ENCODE measurements around the gene VAT1L.

The VAT1L gene

GRCh38 chr16:77763994-77764393 lies 24.4 kb upstream of the VAT1L start:
- H3K27me3 Mint-ChIP-seq, result peaks cover 7% of the 10 kb centered on the region
- H3K27ac Mint-ChIP-seq, result no peak overlapping the region
- no peak for DNase-seq
- H3K9me3 Mint-ChIP-seq, result no peaks in the 10 kb centered on the region
- no peak overlapping the region for H3K4me3 Mint-ChIP-seq
- no peak for ATAC-seq
- H3K36me3 Mint-ChIP-seq (ENCODE audit: low read depth), result no peaks in the 10 kb centered on the region
- no peaks in the 10 kb centered on the region for H3K4me1 Mint-ChIP-seq

GRCh38 chr16:77767211-77767610 lies 21.2 kb upstream of the VAT1L start:
- H3K36me3 Mint-ChIP-seq (ENCODE audit: low read depth), result no peaks in the 10 kb centered on the region

GRCh38 chr16:77767826-77768225 lies 20.5 kb upstream of the VAT1L start:
- Mint-ChIP-seq H3K4me3 (no peak overlapping the region), H3K9me3 (no peaks in the 10 kb centered on the region)
- ATAC-seq, result no peak

More at GRCh38 chr16:77767211-77767610, 21.2 kb upstream of the VAT1L start:
- ATAC-seq (no peak), DNase-seq (no peak)
- H3K27ac Mint-ChIP-seq, result no peak overlapping the region
- H3K4me3 Mint-ChIP-seq, result no peak overlapping the region
- peaks cover 7% of the 10 kb centered on the region for H3K27me3 Mint-ChIP-seq
- no peaks in the 10 kb centered on the region for H3K9me3 Mint-ChIP-seq
- no peaks in the 10 kb centered on the region for H3K4me1 Mint-ChIP-seq

GRCh38 chr16:77775911-77776909 lies 12.2 kb upstream of the VAT1L start:
- H3K4me1 Mint-ChIP-seq, result no peaks in the 10 kb centered on the region
- H3K27me3 Mint-ChIP-seq, result peaks cover 4% of the 10 kb centered on the region
- H3K4me3 Mint-ChIP-seq, result no peak overlapping the region
- H3K36me3 Mint-ChIP-seq (ENCODE audit: low read depth), result no peaks in the 10 kb centered on the region
- no peaks in the 10 kb centered on the region for H3K9me3 Mint-ChIP-seq
- no peak for DNase-seq
- no peak overlapping the region for H3K27ac Mint-ChIP-seq
- ATAC-seq, result no peak

More at GRCh38 chr16:77767826-77768225, 20.5 kb upstream of the VAT1L start:
- H3K27me3 Mint-ChIP-seq, result peaks cover 7% of the 10 kb centered on the region
- H3K36me3 Mint-ChIP-seq (ENCODE audit: low read depth), result no peaks in the 10 kb centered on the region
- H3K4me1 Mint-ChIP-seq, result no peaks in the 10 kb centered on the region
- DNase-seq, result no peak
- H3K27ac Mint-ChIP-seq, result no peak overlapping the region

- Mint-ChIP-seq H3K27ac (no peak overlapping the region), H3K4me1 (no peaks in the 10 kb centered on the region), H3K9me3 (no peaks in the 10 kb centered on the region), H3K4me3 (no peak overlapping the region), H3K36me3 (ENCODE audit: low read depth) (no peaks in the 10 kb centered on the region), H3K27me3 (peaks cover 4% of the 10 kb centered on the region)
- ATAC-seq (no peak), DNase-seq (no peak)
These were observed 10.6 kb upstream of the VAT1L start for GRCh38 chr16:77777745-77778144.

GRCh38 chr16:77780378-77780837 lies 8.0 kb upstream of the VAT1L start:
- Mint-ChIP-seq H3K4me3 (no peak overlapping the region), H3K36me3 (ENCODE audit: low read depth) (no peaks in the 10 kb centered on the region), H3K27ac (no peak overlapping the region), H3K4me1 (no peaks in the 10 kb centered on the region), H3K27me3 (peaks cover 8% of the 10 kb centered on the region), H3K9me3 (no peaks in the 10 kb centered on the region)
- ATAC-seq, result no peak
- no peak for DNase-seq

GRCh38 chr16:77781091-77781490 lies 7.3 kb upstream of the VAT1L start:
- Mint-ChIP-seq H3K36me3 (ENCODE audit: low read depth) (no peaks in the 10 kb centered on the region), H3K4me1 (no peaks in the 10 kb centered on the region), H3K4me3 (no peak overlapping the region), H3K27ac (no peak overlapping the region), H3K9me3 (no peaks in the 10 kb centered on the region), H3K27me3 (peaks cover 8% of the 10 kb centered on the region)
- ATAC-seq (no peak), DNase-seq (no peak)

- H3K4me1 Mint-ChIP-seq, result no peaks in the 10 kb centered on the region
- no peaks in the 10 kb centered on the region for H3K36me3 Mint-ChIP-seq (ENCODE audit: low read depth)
- DNase-seq (no peak), ATAC-seq (no peak)
- H3K9me3 Mint-ChIP-seq, result no peaks in the 10 kb centered on the region
- no peak overlapping the region for H3K4me3 Mint-ChIP-seq
- peaks cover 23% of the 10 kb centered on the region for H3K27me3 Mint-ChIP-seq
- H3K27ac Mint-ChIP-seq, result no peak overlapping the region
These were observed 5.7 kb upstream of the VAT1L start for GRCh38 chr16:77782694-77783093.

- ATAC-seq (no peak), DNase-seq (no peak)
- H3K4me1 Mint-ChIP-seq, result peaks cover 4% of the 10 kb centered on the region
- no peak overlapping the region for H3K4me3 Mint-ChIP-seq
- H3K27me3 Mint-ChIP-seq, result peaks cover 39% of the 10 kb centered on the region
- H3K9me3 Mint-ChIP-seq, result no peaks in the 10 kb centered on the region
- H3K36me3 Mint-ChIP-seq (ENCODE audit: low read depth), result no peaks in the 10 kb centered on the region
- H3K27ac Mint-ChIP-seq, result no peak overlapping the region
These were observed 3.7 kb upstream of the VAT1L start for GRCh38 chr16:77784441-77785372.

- no peaks in the 10 kb centered on the region for H3K9me3 Mint-ChIP-seq
- no peak overlapping the region for H3K27ac Mint-ChIP-seq
- no peak for DNase-seq
These were observed 3.0 kb upstream of the VAT1L start for GRCh38 chr16:77785373-77785764.

GRCh38 chr16:77786186-77786847 lies 2.0 kb upstream of the VAT1L start:
- no peak for DNase-seq
- no peaks in the 10 kb centered on the region for H3K36me3 Mint-ChIP-seq (ENCODE audit: low read depth)
- no peak overlapping the region for H3K27ac Mint-ChIP-seq
- H3K4me3 Mint-ChIP-seq, result no peak overlapping the region
- H3K4me1 Mint-ChIP-seq, result peaks cover 4% of the 10 kb centered on the region
- ATAC-seq, result no peak
- H3K9me3 Mint-ChIP-seq, result no peaks in the 10 kb centered on the region
- peaks cover 54% of the 10 kb centered on the region for H3K27me3 Mint-ChIP-seq

More at GRCh38 chr16:77785373-77785764, 3.0 kb upstream of the VAT1L start:
- no peak for ATAC-seq
- no peak overlapping the region for H3K4me3 Mint-ChIP-seq
- H3K4me1 Mint-ChIP-seq, result peaks cover 4% of the 10 kb centered on the region
- H3K36me3 Mint-ChIP-seq (ENCODE audit: low read depth), result no peaks in the 10 kb centered on the region
- peaks cover 46% of the 10 kb centered on the region for H3K27me3 Mint-ChIP-seq

GRCh38 chr16:77787452-77787851 lies 912 bp upstream of the VAT1L start:
- no peak overlapping the region for H3K4me3 Mint-ChIP-seq
- H3K4me1 Mint-ChIP-seq, result peaks cover 4% of the 10 kb centered on the region
- no peak for ATAC-seq

GRCh38 chr16:77789085-77790008 lies 983 bp downstream of the VAT1L start:
- Mint-ChIP-seq H3K36me3 (ENCODE audit: low read depth) (no peaks in the 10 kb centered on the region), H3K4me3 (no peak overlapping the region)
- no peak for ATAC-seq

More at GRCh38 chr16:77787452-77787851, 912 bp upstream of the VAT1L start:
- no peaks in the 10 kb centered on the region for H3K9me3 Mint-ChIP-seq
- no peaks in the 10 kb centered on the region for H3K36me3 Mint-ChIP-seq (ENCODE audit: low read depth)
- peaks cover 60% of the 10 kb centered on the region for H3K27me3 Mint-ChIP-seq
- no peak for DNase-seq
- no peak overlapping the region for H3K27ac Mint-ChIP-seq

More at GRCh38 chr16:77789085-77790008, 983 bp downstream of the VAT1L start:
- H3K27me3 Mint-ChIP-seq, result peaks cover 59% of the 10 kb centered on the region
- no peak overlapping the region for H3K27ac Mint-ChIP-seq
- no peaks in the 10 kb centered on the region for H3K9me3 Mint-ChIP-seq
- H3K4me1 Mint-ChIP-seq, result peaks cover 4% of the 10 kb centered on the region
- no peak for DNase-seq
